Thymus (tissue), 11 donors: ENCODE results near the gene ESPNL. TPM values are rescaled to one million over a fixed set of nuclear protein-coding genes. Genes with fewer than 3 reads are reported as not detected.

Experiments used
- DNase-seq, 9 donors: peaks; one replicate each; pipeline ENCODE4 v3.0.0-alpha.2; 2013; ENCODE audit warnings: low spot score in 9 of 9, low read depth in 6 of 9, missing footprints in 1 of 9
- H3K27ac ChIP-seq, 2 donors: one replicate each; pipeline ENCODE4 v1.5.1; 2013; ENCODE audit warnings: control low read depth in 1 of 2, low read depth in 1 of 2, low read length in 1 of 2, mild to moderate bottlenecking in 1 of 2, moderate library complexity in 1 of 2
- H3K27me3 ChIP-seq, 2 donors: one replicate each; pipeline ENCODE4 v1.5.1; 2013; ENCODE audit warnings: low read length in 1 of 2; ENCODE audit not compliant: control insufficient read depth in 2 of 2, insufficient read depth in 1 of 2
- H3K36me3 ChIP-seq, 2 donors: one replicate each; pipeline ENCODE4 v1.5.1; 2013; ENCODE audit warnings: low read length in 1 of 2, mild to moderate bottlenecking in 1 of 2, moderate library complexity in 1 of 2; ENCODE audit not compliant: control insufficient read depth in 2 of 2, insufficient read depth in 2 of 2
- H3K4me1 ChIP-seq, 2 donors: one replicate each; pipeline ENCODE4 v1.5.1; 2013; ENCODE audit warnings: low read length in 2 of 2; ENCODE audit not compliant: control insufficient read depth in 2 of 2, insufficient read depth in 2 of 2
- H3K4me3 ChIP-seq, 2 donors: one replicate each; pipeline ENCODE4 v1.5.1; 2013; ENCODE audit warnings: low read length in 2 of 2, control low read depth in 1 of 2, mild to moderate bottlenecking in 1 of 2
- H3K9me3 ChIP-seq, 2 donors: one replicate each; pipeline ENCODE4 v1.5.1; 2013; ENCODE audit warnings: low read length in 1 of 2, mild to moderate bottlenecking in 1 of 2; ENCODE audit not compliant: control insufficient read depth in 2 of 2, insufficient read depth in 1 of 2
- WGBS: extraction: QIAGEN DNeasy Blood & Tissue Kit; methylation state at CpG from one replicate; pipeline ENCODE4 v1.1.7; 2013; 5-methylcytosine and 5-hydroxymethylcytosine counted together
- polyA plus RNA-seq: library from polyadenylated mRNA; stranded (reverse); fragments of 200-250 nt; gene quantifications from one replicate; pipeline ENCODE4 v1.2.3, GENCODE V29; 2013
- total RNA-seq: library from RNA; stranded (reverse); fragments of 120-200 nt; gene quantifications from one replicate; pipeline ENCODE4 v1.2.4, GENCODE V29; 2013
- donor health status: healthy.

The ESPNL gene
- total and polyA plus RNA-seq, 2 donors = 0.66 to 1.5 TPM

- H3K9me3 ChIP-seq = peaks cover 0 to 6% of the 10 kb centered on the region in 2 donors
- WGBS = 90% methylated on average over 7 of the region's 7 CpGs
- H3K36me3 ChIP-seq = peaks cover 8 to 16% of the 10 kb centered on the region in 2 donors
- no peaks in the 10 kb centered on the region for H3K4me1 ChIP-seq
- no peaks in the 10 kb centered on the region for H3K27me3 ChIP-seq
- DNase-seq = no peak
- no peak overlapping the region for H3K4me3 ChIP-seq
- H3K27ac ChIP-seq = no peak overlapping the region
Observed at GRCh38 chr2:238095143-238095542, 5.0 kb upstream of the ESPNL start.

GRCh38 chr2:238096311-238097011, 3.7 kb upstream of the ESPNL start:
- WGBS = 97% methylated on average over 22 of the region's 22 CpGs
- DNase-seq = no peak

GRCh38 chr2:238097201-238097987, 2.7 kb upstream of the ESPNL start:
- no peak for DNase-seq

More at GRCh38 chr2:238096311-238097011, 3.7 kb upstream of the ESPNL start:
- H3K27ac ChIP-seq = no peak overlapping the region
- H3K4me3 ChIP-seq = no peak overlapping the region
- no peaks in the 10 kb centered on the region for H3K4me1 ChIP-seq
- peaks cover 8 to 13% of the 10 kb centered on the region in 2 donors for H3K36me3 ChIP-seq
- no peaks in the 10 kb centered on the region for H3K27me3 ChIP-seq
- peaks cover 0 to 6% of the 10 kb centered on the region in 2 donors for H3K9me3 ChIP-seq

GRCh38 chr2:238097988-238098871, 1.9 kb upstream of the ESPNL start:
- Histone ChIP-seq H3K4me1 (no peaks in the 10 kb centered on the region), H3K4me3 (no peak overlapping the region), H3K27ac (no peak overlapping the region), H3K27me3 (no peaks in the 10 kb centered on the region), H3K9me3 (peaks cover 0 to 6% of the 10 kb centered on the region in 2 donors), H3K36me3 (peaks cover 3 to 8% of the 10 kb centered on the region in 2 donors)
- DNase-seq = no peak
- 95% methylated on average over 37 of the region's 37 CpGs for WGBS

More at GRCh38 chr2:238097201-238097987, 2.7 kb upstream of the ESPNL start:
- no peak overlapping the region for H3K27ac ChIP-seq
- peaks cover 8% of the 10 kb centered on the region in 2 donors for H3K36me3 ChIP-seq
- no peaks in the 10 kb centered on the region for H3K27me3 ChIP-seq
- H3K4me1 ChIP-seq = no peaks in the 10 kb centered on the region
- peaks cover 0 to 6% of the 10 kb centered on the region in 2 donors for H3K9me3 ChIP-seq
- 92% methylated on average over 19 of the region's 19 CpGs for WGBS
- H3K4me3 ChIP-seq = no peak overlapping the region

- Histone ChIP-seq H3K4me3 (no peak overlapping the region), H3K4me1 (no peaks in the 10 kb centered on the region), H3K36me3 (peaks cover 0 to 8% of the 10 kb centered on the region in 2 donors), H3K27ac (no peak overlapping the region), H3K9me3 (peaks cover 0 to 6% of the 10 kb centered on the region in 2 donors), H3K27me3 (no peaks in the 10 kb centered on the region)
- 71% methylated on average over 17 of the region's 17 CpGs for WGBS
- no peak for DNase-seq
Observed at GRCh38 chr2:238098901-238099713, 1.0 kb upstream of the ESPNL start.

- 98% methylated on average over 10 of the region's 10 CpGs for WGBS
- Histone ChIP-seq H3K4me3 (no peak overlapping the region), H3K27me3 (no peaks in the 10 kb centered on the region), H3K9me3 (peaks cover 0 to 6% of the 10 kb centered on the region in 2 donors), H3K4me1 (peaks cover 0 to 2% of the 10 kb centered on the region in 2 donors), H3K27ac (no peak overlapping the region), H3K36me3 (peaks cover 0 to 3% of the 10 kb centered on the region in 2 donors)
- DNase-seq = no peak
Observed at GRCh38 chr2:238099714-238100048, 459 bp upstream of the ESPNL start.

GRCh38 chr2:238100821-238101771, 956 bp downstream of the ESPNL start:
- Histone ChIP-seq H3K4me1 (peaks cover 0 to 16% of the 10 kb centered on the region in 2 donors), H3K36me3 (no peaks in the 10 kb centered on the region), H3K27me3 (no peaks in the 10 kb centered on the region), H3K4me3 (no peak overlapping the region), H3K27ac (no peak overlapping the region), H3K9me3 (peaks cover 0 to 6% of the 10 kb centered on the region in 2 donors)
- DNase-seq = no peak
- WGBS = 95% methylated on average over 28 of the region's 28 CpGs
